HCT116 (cell line): ENCODE measurements around the gene LRRC9. TPM values are rescaled to one million over a fixed set of nuclear protein-coding genes. Genes with fewer than 3 reads are reported as not detected.

ENCODE experiments used
- ATAC-seq: fragments of 200-7000 bp; cut with Tn5 transposase; 2 replicates; pipeline ENCODE4 v1.9.1; 2020; ENCODE audit warnings: mild to moderate bottlenecking, moderate library complexity
- BruUV-seq: library from RNA; stranded (reverse); fragments of 400-500 nt; replicated peaks from 2 replicates; lab custom pipeline; 2021; lab: Mats Ljungman, UMichigan
- CTCF ChIA-PET: fragments of 300-600 bp; sonication (Branson Sonifier 250); formaldehyde crosslinking; loops from one replicate; lab custom pipeline; 2021; ENCODE audit warnings: antibody characterized with exemption; lab: Charles Lee
- POLR2A ChIA-PET: fragments of 300-600, 350-600 bp; sonication (Branson Sonifier 250); formaldehyde crosslinking; loops from one replicate; lab custom pipeline; 2021; ENCODE audit warnings: antibody characterized with exemption; lab: Charles Lee
- RAD21 ChIA-PET, 2 experiments: fragments of 300-600 bp; sonication (Branson Sonifier 250); formaldehyde crosslinking; loops; one replicate each; lab custom pipeline; 2023; ENCODE audit warnings: low total read pairs in 2 of 2; ENCODE audit not compliant: uncharacterized antibody in 2 of 2, unreplicated experiment in 2 of 2, low non-redundant PET in 1 of 2; lab: Charles Lee
- DNase-seq: peaks from one replicate; pipeline ENCODE4 v3.0.0-alpha.2; 2010; ENCODE audit warnings: low read depth, low spot score
- H2AFZ ChIP-seq: fragments of 200-600 bp; shearing (Covaris generic), sonication (generic); 2 replicates; pipeline ENCODE4 v1.6.1; 2017; ENCODE audit warnings: low read depth, mixed run types, mixed read lengths, antibody characterized with exemption, low read length; ENCODE audit not compliant: poor library complexity, severe bottlenecking
- H3K27ac ChIP-seq: 2 replicates; pipeline ENCODE4 v1.5.1; 2012; ENCODE audit warnings: low read depth, low read length
- H3K27me3 ChIP-seq: fragments of 200-600 bp; sonication (generic); 2 replicates; pipeline ENCODE4 v1.6.1; 2016; ENCODE audit warnings: mixed run types, low read length, mixed read lengths; ENCODE audit not compliant: insufficient read depth
- H3K36me3 ChIP-seq, 2 experiments: fragments of 200-500 bp in 1 of 2; fragments of 200-600 bp in 1 of 2; sonication (Bioruptor generic) in 1 of 2; sonication (generic) in 1 of 2; 2 replicates each; pipeline versions ENCODE4 v1.5.1 to v1.6.1; 2014 to 2016; ENCODE audit warnings: low read length in 2 of 2, inconsistent platforms in 1 of 2, mixed read lengths in 1 of 2, mixed run types in 1 of 2; ENCODE audit not compliant: insufficient read depth in 2 of 2, control insufficient read depth in 1 of 2
- H3K4me1 ChIP-seq, 2 experiments: fragments of 200-600 bp in 1 of 2; sonication (generic) in 1 of 2; 2 replicates each; pipeline versions ENCODE4 v1.5.1 to v1.6.1; 2012 to 2017; ENCODE audit warnings: low read length in 2 of 2, inconsistent platforms in 1 of 2, mild to moderate bottlenecking in 1 of 2, mixed read lengths in 1 of 2, mixed run types in 1 of 2, moderate library complexity in 1 of 2; ENCODE audit not compliant: insufficient read depth in 2 of 2, control insufficient read depth in 1 of 2
- H3K4me2 ChIP-seq: fragments of 200-600 bp; sonication (generic); 2 replicates; pipeline ENCODE4 v1.6.1; 2017; ENCODE audit warnings: mixed run types, low read length, mixed read lengths
- H3K4me3 ChIP-seq, 2 experiments: fragments of 200-600 bp in 1 of 2; sonication (generic) in 1 of 2; replicated peaks in 1 of 2; 2 replicates each; pipeline ENCODE4 v1.5.1; 2011 to 2016; ENCODE audit warnings: low read length in 2 of 2, control low read depth in 1 of 2, low read depth in 1 of 2, mild to moderate bottlenecking in 1 of 2, mixed read lengths in 1 of 2, mixed run types in 1 of 2
- H3K79me2 ChIP-seq: fragments of 200-600 bp; sonication (generic); 2 replicates; pipeline ENCODE4 v1.6.1; 2017; ENCODE audit warnings: mild to moderate bottlenecking, mixed run types, low read length, moderate library complexity, mixed read lengths; ENCODE audit not compliant: insufficient read depth
- H3K9ac ChIP-seq: fragments of 200-600 bp; sonication (generic); 2 replicates; pipeline ENCODE4 v1.6.1; 2016; ENCODE audit warnings: low read length, mixed read lengths
- H3K9me2 ChIP-seq: fragments of 200-600 bp; sonication (generic), shearing (Covaris generic); 2 replicates; pipeline ENCODE4 v1.6.1; 2017; ENCODE audit warnings: mixed run types, mild to moderate bottlenecking, moderate library complexity; ENCODE audit not compliant: insufficient read depth
- H3K9me3 ChIP-seq, 2 experiments: fragments of 200-500 bp in 1 of 2; fragments of 200-600 bp in 1 of 2; sonication (Bioruptor generic) in 1 of 2; sonication (generic) in 1 of 2; 2 replicates each; pipeline ENCODE4 v1.6.1; 2014 to 2017; ENCODE audit warnings: low read length in 2 of 2, mixed read lengths in 2 of 2, inconsistent platforms in 1 of 2, low read depth in 1 of 2, mild to moderate bottlenecking in 1 of 2, mixed run types in 1 of 2, moderate library complexity in 1 of 2; ENCODE audit not compliant: control insufficient read depth in 1 of 2, insufficient read depth in 1 of 2
- H4K20me1 ChIP-seq: fragments of 200-600 bp; sonication (generic), shearing (Covaris generic); 2 replicates; pipeline ENCODE4 v1.6.1; 2017; ENCODE audit warnings: mixed run types, mild to moderate bottlenecking, moderate library complexity; ENCODE audit not compliant: insufficient read depth
- ATF3 ChIP-seq: IDR thresholded peaks from 2 replicates; pipeline ENCODE4 v1.6.1; 2012
- CBX3 ChIP-seq: IDR thresholded peaks from 2 replicates; pipeline ENCODE4 v1.6.1; 2012; ENCODE audit warnings: low read depth
- CEBPB ChIP-seq: IDR thresholded peaks from 2 replicates; pipeline ENCODE4 v1.6.1; 2012; ENCODE audit warnings: low read depth
- CTCF ChIP-seq, 3 experiments: fragments of 200-600 bp in 1 of 3; sonication (generic) in 1 of 3; IDR thresholded peaks in 2 of 3; conservative IDR thresholded peaks in 1 of 3; 2 replicates each; pipeline ENCODE4 v1.5.1; 2012 to 2017; ENCODE audit warnings: low read depth in 2 of 3, low read length in 2 of 3, antibody characterized with exemption in 1 of 3, borderline replicate concordance in 1 of 3, control low read depth in 1 of 3, mild to moderate bottlenecking in 1 of 3, mixed read lengths in 1 of 3, mixed run types in 1 of 3, moderate library complexity in 1 of 3; ENCODE audit not compliant: insufficient read depth in 1 of 3
- EGR1 ChIP-seq: IDR thresholded peaks from 2 replicates; pipeline ENCODE4 v1.6.1; 2012; ENCODE audit warnings: low read depth
- EZH2 ChIP-seq: fragments of 200-600 bp; sonication (generic); IDR thresholded peaks from 2 replicates; pipeline ENCODE4 v1.6.1; 2017; ENCODE audit warnings: antibody characterized with exemption, mixed run types
- EZH2phosphoT487 ChIP-seq: fragments of 200-600 bp; IDR thresholded peaks from 2 replicates; pipeline ENCODE4 v1.6.1; 2018; ENCODE audit warnings: antibody characterized with exemption, borderline replicate concordance
- FOSL1 ChIP-seq: IDR thresholded peaks from 2 replicates; pipeline ENCODE4 v1.6.1; 2012; ENCODE audit warnings: low read depth
- JUND ChIP-seq: IDR thresholded peaks from 2 replicates; pipeline ENCODE4 v1.6.1; 2012
- MAX ChIP-seq: IDR thresholded peaks from 2 replicates; pipeline ENCODE4 v1.6.1; 2012
- POLR2AphosphoS5 ChIP-seq: IDR thresholded peaks from 2 replicates; pipeline ENCODE4 v1.6.1; 2011; ENCODE audit warnings: mild to moderate bottlenecking, low read depth, low read length, moderate library complexity
- RAD21 ChIP-seq: IDR thresholded peaks from 2 replicates; pipeline ENCODE4 v1.6.1; 2012; ENCODE audit warnings: low read depth, mild to moderate bottlenecking
- SP1 ChIP-seq: IDR thresholded peaks from 2 replicates; pipeline ENCODE4 v1.6.1; 2012; ENCODE audit warnings: low read depth
- SRF ChIP-seq: IDR thresholded peaks from 2 replicates; pipeline ENCODE4 v1.6.1; 2012; ENCODE audit warnings: low read depth
- TCF7L2 ChIP-seq: IDR thresholded peaks from 2 replicates; pipeline ENCODE4 v1.7.0; 2011; ENCODE audit warnings: borderline replicate concordance, inconsistent platforms; ENCODE audit not compliant: insufficient read depth, insufficient read length; ENCODE audit errors: extremely low read depth
- YY1 ChIP-seq: IDR thresholded peaks from 2 replicates; pipeline ENCODE4 v1.6.1; 2011; ENCODE audit warnings: low read length, low read depth, moderate library complexity, mild to moderate bottlenecking; ENCODE audit not compliant: insufficient replicate concordance; ENCODE audit errors: extremely low read depth
- ZBTB33 ChIP-seq: IDR thresholded peaks from 2 replicates; pipeline ENCODE4 v1.6.1; 2011; ENCODE audit warnings: mild to moderate bottlenecking, low read length, moderate library complexity; ENCODE audit not compliant: insufficient replicate concordance; ENCODE audit errors: extremely low read depth
- ZFX ChIP-seq: fragments of 450-650 bp; IDR thresholded peaks from 2 replicates; pipeline ENCODE4 v1.6.1; 2017
- ZNF274 ChIP-seq: fragments of 200-500 bp; sonication (Bioruptor generic); IDR thresholded peaks from 2 replicates; pipeline ENCODE4 v1.6.1; 2014; ENCODE audit warnings: mild to moderate bottlenecking, low read depth, low read length, inconsistent platforms
- intact Hi-C: fragments of 100-400 bp; cut with micrococcal nuclease; formaldehyde crosslinking; loops from 2 replicates; pipeline ENCODE4 v1.10.0; 2022
- total RNA-seq: library from RNA; stranded (reverse); gene quantifications from one replicate; pipeline ENCODE4 v1.2.1, GENCODE V29; 2021; ENCODE audit not compliant: unreplicated experiment

The LRRC9 gene
- total RNA-seq, 1 experiment from 2014 or later, result not detected

- Histone ChIP-seq H3K4me1 (no peaks in the 10 kb centered on the region), H3K9me3 (no peaks in the 10 kb centered on the region), H3K4me3 (no peak overlapping the region), H3K36me3 (no peaks in the 10 kb centered on the region), H3K9me2 (no peaks in the 10 kb centered on the region), H3K9ac (no peak overlapping the region), H3K79me2 (no peaks in the 10 kb centered on the region), H3K27ac (no peak overlapping the region), H3K27me3 (no peaks in the 10 kb centered on the region), H4K20me1 (no peaks in the 10 kb centered on the region), H3K4me2 (no peak overlapping the region), H2AFZ (no peak overlapping the region)
- POLR2A ChIA-PET, result no interaction called here
- TF ChIP-seq CBX3 (no peak), RAD21 (no peak), ZBTB33 (no peak), MAX (no peak), EZH2phosphoT487 (no peak), POLR2AphosphoS5 (no peak), YY1 (no peak), ZFX (no peak), ZNF274 (no peak), CTCF (IDR thresholded peaks at IDR 0.05 in 2 of 3, conservative IDR thresholded peaks at IDR 0.05 in 1 of 3; ENCODE audit: borderline replicate concordance in 1 of 3, insufficient read depth in 1 of 3, low read depth in 2 of 3, low read length in 2 of 3) (no peak), TCF7L2 (no peak), ATF3 (no peak), SP1 (no peak), CEBPB (no peak), JUND (no peak), FOSL1 (no peak), EZH2 (no peak), SRF (no peak), EGR1 (no peak)
- no peak for DNase-seq
- RAD21 ChIA-PET, result no interaction called here
- BruUV-seq, result no TSS peak
- intact Hi-C loops, result no loop called here
- CTCF ChIA-PET, result interaction anchor here (1.3 kb wide), 1 partner anchor 279 kb away, joined by 3 read pairs; no protein-coding TSS in a partner anchor
- no peak for ATAC-seq
These were observed 15.8 kb upstream of the LRRC9 start for GRCh38 chr14:59904184-59904583.
